ENCODE measurements around the gene SEPTIN11.
"Not testable (repeated sequence)": the region's sequence is repeated elsewhere in the genome, so short reads cannot be mapped to it uniquely, and the experiment has no call there.

SEPTIN11 gene

GRCh38 chr4:76953956-76954355 lies 4.4 kb downstream of the SEPTIN11 start:
- Histone ChIP-seq H3K27ac (ENCODE audit: low read depth, low read length) (no peak overlapping the region), H3K4me3 (ENCODE audit: low read depth in 1 of 2, low read length in 2 of 2) (no peak overlapping the region), H3K9me3 (ENCODE audit: low read length) (no peaks in the 10 kb centered on the region), H3K36me3 (ENCODE audit: insufficient read depth, low read length) (no peaks in the 10 kb centered on the region), H3K4me1 (ENCODE audit: insufficient read depth, low read length) (peaks cover 4% of the 10 kb centered on the region), H3K27me3 (ENCODE audit: control insufficient read depth in 1 of 2, insufficient read depth in 2 of 2, low read length in 2 of 2) (no peaks in the 10 kb centered on the region), H3K9ac (ENCODE audit: low read length) (no peak overlapping the region)

- no peaks in the 10 kb centered on the region for H3K27me3 ChIP-seq (ENCODE audit: control insufficient read depth in 1 of 2, insufficient read depth in 2 of 2, low read length in 2 of 2)
- H3K36me3 ChIP-seq (ENCODE audit: insufficient read depth, low read length), result no peaks in the 10 kb centered on the region
- no peak overlapping the region for H3K9ac ChIP-seq (ENCODE audit: low read length)
- H3K4me3 ChIP-seq (ENCODE audit: low read depth in 1 of 2, low read length in 2 of 2), result no peak overlapping the region
- H3K4me1 ChIP-seq (ENCODE audit: insufficient read depth, low read length), result peaks cover 4% of the 10 kb centered on the region
- no peak overlapping the region for H3K27ac ChIP-seq (ENCODE audit: low read depth, low read length)
- H3K9me3 ChIP-seq (ENCODE audit: low read length), result no peaks in the 10 kb centered on the region
These were observed 4.9 kb downstream of the SEPTIN11 start for GRCh38 chr4:76954489-76954888.

GRCh38 chr4:76955182-76955581 lies 5.6 kb downstream of the SEPTIN11 start:
- H3K27ac ChIP-seq (ENCODE audit: low read depth, low read length), result no peak overlapping the region

GRCh38 chr4:76957004-76957738 lies 7.6 kb downstream of the SEPTIN11 start:
- Histone ChIP-seq H3K4me1 (ENCODE audit: insufficient read depth, low read length) (peaks cover 4% of the 10 kb centered on the region), H3K36me3 (ENCODE audit: insufficient read depth, low read length) (no peaks in the 10 kb centered on the region), H3K27me3 (ENCODE audit: control insufficient read depth in 1 of 2, insufficient read depth in 2 of 2, low read length in 2 of 2) (no peaks in the 10 kb centered on the region), H3K27ac (ENCODE audit: low read depth, low read length) (no peak overlapping the region), H3K9me3 (ENCODE audit: low read length) (no peaks in the 10 kb centered on the region), H3K9ac (ENCODE audit: low read length) (no peak overlapping the region), H3K4me3 (ENCODE audit: low read depth in 1 of 2, low read length in 2 of 2) (no peak overlapping the region)

More at GRCh38 chr4:76955182-76955581, 5.6 kb downstream of the SEPTIN11 start:
- no peaks in the 10 kb centered on the region for H3K27me3 ChIP-seq (ENCODE audit: control insufficient read depth in 1 of 2, insufficient read depth in 2 of 2, low read length in 2 of 2)
- no peaks in the 10 kb centered on the region for H3K36me3 ChIP-seq (ENCODE audit: insufficient read depth, low read length)
- peaks cover 4% of the 10 kb centered on the region for H3K4me1 ChIP-seq (ENCODE audit: insufficient read depth, low read length)
- no peaks in the 10 kb centered on the region for H3K9me3 ChIP-seq (ENCODE audit: low read length)
- no peak overlapping the region for H3K9ac ChIP-seq (ENCODE audit: low read length)
- no peak overlapping the region for H3K4me3 ChIP-seq (ENCODE audit: low read depth in 1 of 2, low read length in 2 of 2)

GRCh38 chr4:76958891-76959290 lies 9.3 kb downstream of the SEPTIN11 start:
- Histone ChIP-seq H3K4me1 (ENCODE audit: insufficient read depth, low read length) (peaks cover 4% of the 10 kb centered on the region), H3K36me3 (ENCODE audit: insufficient read depth, low read length) (no peaks in the 10 kb centered on the region)

GRCh38 chr4:76960014-76960413 lies 10.5 kb downstream of the SEPTIN11 start:
- H3K9me3 ChIP-seq (ENCODE audit: low read length), result no peaks in the 10 kb centered on the region
- no peaks in the 10 kb centered on the region for H3K4me1 ChIP-seq (ENCODE audit: insufficient read depth, low read length)
- no peak overlapping the region for H3K4me3 ChIP-seq (ENCODE audit: low read depth in 1 of 2, low read length in 2 of 2)
- H3K27ac ChIP-seq (ENCODE audit: low read depth, low read length), result no peak overlapping the region
- H3K36me3 ChIP-seq (ENCODE audit: insufficient read depth, low read length), result no peaks in the 10 kb centered on the region
- no peak overlapping the region for H3K9ac ChIP-seq (ENCODE audit: low read length)
- no peaks in the 10 kb centered on the region for H3K27me3 ChIP-seq (ENCODE audit: control insufficient read depth in 1 of 2, insufficient read depth in 2 of 2, low read length in 2 of 2)

More at GRCh38 chr4:76958891-76959290, 9.3 kb downstream of the SEPTIN11 start:
- Histone ChIP-seq H3K4me3 (ENCODE audit: low read depth in 1 of 2, low read length in 2 of 2) (no peak overlapping the region), H3K27ac (ENCODE audit: low read depth, low read length) (no peak overlapping the region), H3K27me3 (ENCODE audit: control insufficient read depth in 1 of 2, insufficient read depth in 2 of 2, low read length in 2 of 2) (no peaks in the 10 kb centered on the region), H3K9ac (ENCODE audit: low read length) (no peak overlapping the region), H3K9me3 (ENCODE audit: low read length) (no peaks in the 10 kb centered on the region)

- Histone ChIP-seq H3K9me3 (ENCODE audit: low read length) (no peaks in the 10 kb centered on the region), H3K27ac (ENCODE audit: low read depth, low read length) (no peak overlapping the region)
These were observed 13.0 kb downstream of the SEPTIN11 start for GRCh38 chr4:76962406-76963130.

GRCh38 chr4:76963131-76963750 lies 13.7 kb downstream of the SEPTIN11 start:
- Histone ChIP-seq H3K4me3 (ENCODE audit: low read depth in 1 of 2, low read length in 2 of 2) (no peak overlapping the region), H3K27ac (ENCODE audit: low read depth, low read length) (no peak overlapping the region), H3K9ac (ENCODE audit: low read length) (no peak overlapping the region), H3K4me1 (ENCODE audit: insufficient read depth, low read length) (no peaks in the 10 kb centered on the region), H3K36me3 (ENCODE audit: insufficient read depth, low read length) (no peaks in the 10 kb centered on the region), H3K27me3 (ENCODE audit: control insufficient read depth in 1 of 2, insufficient read depth in 2 of 2, low read length in 2 of 2) (no peaks in the 10 kb centered on the region), H3K9me3 (ENCODE audit: low read length) (no peaks in the 10 kb centered on the region)

More at GRCh38 chr4:76962406-76963130, 13.0 kb downstream of the SEPTIN11 start:
- Histone ChIP-seq H3K36me3 (ENCODE audit: insufficient read depth, low read length) (no peaks in the 10 kb centered on the region), H3K9ac (ENCODE audit: low read length) (no peak overlapping the region), H3K27me3 (ENCODE audit: control insufficient read depth in 1 of 2, insufficient read depth in 2 of 2, low read length in 2 of 2) (no peaks in the 10 kb centered on the region), H3K4me1 (ENCODE audit: insufficient read depth, low read length) (no peaks in the 10 kb centered on the region), H3K4me3 (ENCODE audit: low read depth in 1 of 2, low read length in 2 of 2) (no peak overlapping the region)

- not testable (repeated sequence) for H3K9me3 ChIP-seq (ENCODE audit: low read length); H3K27me3 ChIP-seq (ENCODE audit: control insufficient read depth in 1 of 2, insufficient read depth in 2 of 2, low read length in 2 of 2); H3K4me3 ChIP-seq (ENCODE audit: low read depth in 1 of 2, low read length in 2 of 2); H3K9ac ChIP-seq (ENCODE audit: low read length); H3K36me3 ChIP-seq (ENCODE audit: insufficient read depth, low read length); H3K27ac ChIP-seq (ENCODE audit: low read depth, low read length); H3K4me1 ChIP-seq (ENCODE audit: insufficient read depth, low read length)
These were observed 14.4 kb downstream of the SEPTIN11 start for GRCh38 chr4:76963927-76964326.

- no peaks in the 10 kb centered on the region for H3K4me1 ChIP-seq (ENCODE audit: insufficient read depth, low read length)
- no peak overlapping the region for H3K9ac ChIP-seq (ENCODE audit: low read length)
- H3K9me3 ChIP-seq (ENCODE audit: low read length), result no peaks in the 10 kb centered on the region
- no peaks in the 10 kb centered on the region for H3K36me3 ChIP-seq (ENCODE audit: insufficient read depth, low read length)
- H3K27me3 ChIP-seq (ENCODE audit: control insufficient read depth in 1 of 2, insufficient read depth in 2 of 2, low read length in 2 of 2), result no peaks in the 10 kb centered on the region
- H3K4me3 ChIP-seq (ENCODE audit: low read depth in 1 of 2, low read length in 2 of 2), result no peak overlapping the region
- H3K27ac ChIP-seq (ENCODE audit: low read depth, low read length), result no peak overlapping the region
These were observed 15.2 kb downstream of the SEPTIN11 start for GRCh38 chr4:76964769-76965168.

- Histone ChIP-seq H3K27me3 (ENCODE audit: control insufficient read depth in 1 of 2, insufficient read depth in 2 of 2, low read length in 2 of 2) (no peaks in the 10 kb centered on the region), H3K9ac (ENCODE audit: low read length) (no peak overlapping the region), H3K36me3 (ENCODE audit: insufficient read depth, low read length) (no peaks in the 10 kb centered on the region), H3K4me3 (ENCODE audit: low read depth in 1 of 2, low read length in 2 of 2) (no peak overlapping the region), H3K4me1 (ENCODE audit: insufficient read depth, low read length) (no peaks in the 10 kb centered on the region), H3K9me3 (ENCODE audit: low read length) (no peaks in the 10 kb centered on the region), H3K27ac (ENCODE audit: low read depth, low read length) (no peak overlapping the region)
These were observed 16.5 kb downstream of the SEPTIN11 start for GRCh38 chr4:76965866-76966579.

All from muscle layer of colon (tissue), 2 donors.